NCI-H2081 treated with DMSO at 0.1 percent for 48 hours (cell line): Measurements from ENCODE around the gene ARRB2.
"Not testable (repeated sequence)": the region's sequence is repeated elsewhere in the genome, so short reads cannot be mapped to it uniquely, and the experiment has no call there.

Experiments used
- DNase-seq: peaks from one replicate; lab custom pipeline; 2025; lab: John Stamatoyannopoulos, UW

The ARRB2 gene

DNA sequence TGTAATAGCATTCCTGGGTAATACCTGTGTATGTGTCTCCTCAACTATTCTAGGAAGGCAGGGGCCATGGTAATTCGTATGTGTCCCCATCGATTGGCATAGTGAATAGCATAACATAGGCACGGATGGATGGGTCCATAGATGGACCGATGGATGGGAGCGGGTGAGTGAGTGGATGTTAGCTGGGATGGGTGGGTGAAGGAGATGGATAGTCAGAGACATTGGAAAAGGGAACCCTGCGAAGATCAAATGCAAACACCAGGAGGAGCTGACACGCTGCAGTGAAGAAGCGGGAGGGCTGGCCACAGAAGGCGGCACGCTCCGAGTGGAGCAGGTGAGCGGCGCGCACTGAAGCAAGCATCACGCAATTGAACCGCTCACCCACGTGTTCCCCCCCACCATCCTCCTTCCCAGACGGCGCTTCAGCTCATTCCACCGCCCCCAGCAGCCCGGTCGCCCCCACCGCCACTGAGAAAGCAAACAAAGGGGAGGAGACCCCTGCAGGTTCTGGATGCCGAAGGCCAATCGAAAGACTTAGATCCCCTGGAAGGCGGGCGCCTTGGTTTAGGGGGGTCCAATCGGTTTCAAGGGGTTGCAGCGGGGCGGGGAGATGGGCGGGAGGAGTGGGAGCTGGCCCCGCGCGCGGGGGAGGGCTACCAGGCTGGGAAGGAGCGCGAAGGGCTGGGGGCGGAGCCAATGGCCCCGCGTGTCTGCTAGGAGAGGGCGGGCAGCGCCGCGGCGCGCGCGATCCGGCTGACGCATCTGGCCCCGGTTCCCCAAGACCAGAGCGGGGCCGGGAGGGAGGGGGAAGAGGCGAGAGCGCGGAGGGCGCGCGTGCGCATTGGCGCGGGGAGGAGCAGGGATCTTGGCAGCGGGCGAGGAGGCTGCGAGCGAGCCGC is at the start of gene ARRB2:
Gene ARRB2 (plus strand): TSS at position 839 of the 899 bp plus-strand sequence. CDS start 90 bp downstream, outside the sequence.
- DNase-seq = peak; percentile 84

DNA sequence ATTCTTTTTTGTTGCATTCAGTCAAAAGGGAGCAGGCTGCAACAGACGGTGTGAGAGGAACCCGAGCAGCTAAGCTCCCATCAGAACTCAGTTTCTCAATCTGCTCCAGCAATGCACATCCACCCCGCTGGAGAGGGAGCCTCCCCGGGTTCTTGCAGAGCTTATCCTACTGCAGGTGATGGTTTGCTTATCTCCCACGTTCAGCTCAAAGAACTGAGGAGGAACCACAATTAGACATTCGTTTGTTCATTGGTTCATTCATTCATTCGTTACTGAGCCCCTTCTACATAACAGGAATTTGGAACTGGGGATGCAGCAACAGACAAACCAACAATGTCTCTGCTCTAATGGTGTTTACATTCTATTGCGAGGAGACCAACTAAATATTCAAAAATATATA is 46.7 kb upstream of the ARRB2 start:
- no peak for DNase-seq

DNA sequence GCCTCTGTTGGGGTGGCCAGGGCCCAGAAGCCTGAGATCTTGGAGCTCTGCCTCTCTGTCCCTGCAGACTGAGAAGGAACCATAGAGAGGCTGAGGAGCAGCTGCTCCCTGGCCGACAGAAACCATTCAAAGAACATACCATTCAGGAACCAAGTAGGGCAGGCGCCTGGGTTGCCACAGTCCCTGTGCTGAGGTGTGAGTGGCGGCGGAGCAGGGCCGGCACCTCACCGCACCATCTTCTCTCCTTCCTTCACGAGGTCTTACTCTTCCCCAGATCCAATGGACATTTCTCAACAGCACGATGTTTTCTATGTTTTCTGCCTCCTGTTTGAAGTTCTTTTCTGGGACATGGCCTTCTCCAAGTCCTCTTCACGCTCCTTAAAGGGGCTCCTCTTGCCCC is 46.2 kb upstream of the ARRB2 start:
- no peak for DNase-seq

DNA sequence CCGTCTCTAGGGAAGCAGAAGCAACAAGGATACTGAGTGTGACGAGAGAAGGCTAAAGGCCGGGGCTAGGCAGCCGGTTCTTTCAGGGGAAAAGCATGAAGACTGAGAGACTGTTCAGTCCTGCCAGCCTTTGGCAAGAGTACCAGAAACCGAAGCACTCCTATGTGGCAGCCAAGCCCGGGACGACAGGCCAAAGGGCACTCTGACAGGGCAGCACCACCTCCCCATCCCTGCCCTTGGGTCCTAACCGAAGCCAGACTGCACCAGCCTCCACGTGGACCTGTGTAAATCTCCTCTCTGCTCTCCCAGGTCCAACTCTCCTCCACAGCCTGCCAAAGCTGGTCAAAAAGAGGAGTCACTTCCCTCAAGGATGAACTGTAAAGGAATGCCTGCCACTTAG is 45.4 kb upstream of the ARRB2 start:
- no peak for DNase-seq

DNA sequence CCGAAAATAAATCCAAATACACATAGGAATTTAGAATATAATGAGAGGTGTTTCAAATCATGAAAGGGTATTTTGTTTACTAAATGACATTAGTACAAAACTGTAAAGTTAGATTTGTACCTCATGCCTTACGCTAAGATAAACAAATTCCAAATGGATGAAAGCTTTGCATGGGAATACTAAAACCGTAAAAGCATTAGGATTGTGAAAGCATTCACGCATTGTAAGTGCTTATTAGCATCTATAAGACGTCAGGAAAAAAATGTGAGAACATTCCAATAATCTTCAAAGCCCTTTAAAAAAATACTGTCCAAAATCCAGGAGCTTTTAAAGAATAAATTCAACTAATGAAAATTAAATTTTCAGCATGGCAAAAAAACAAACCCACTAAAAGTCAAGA is 44.1 kb upstream of the ARRB2 start:
- DNase-seq = no peak

DNA sequence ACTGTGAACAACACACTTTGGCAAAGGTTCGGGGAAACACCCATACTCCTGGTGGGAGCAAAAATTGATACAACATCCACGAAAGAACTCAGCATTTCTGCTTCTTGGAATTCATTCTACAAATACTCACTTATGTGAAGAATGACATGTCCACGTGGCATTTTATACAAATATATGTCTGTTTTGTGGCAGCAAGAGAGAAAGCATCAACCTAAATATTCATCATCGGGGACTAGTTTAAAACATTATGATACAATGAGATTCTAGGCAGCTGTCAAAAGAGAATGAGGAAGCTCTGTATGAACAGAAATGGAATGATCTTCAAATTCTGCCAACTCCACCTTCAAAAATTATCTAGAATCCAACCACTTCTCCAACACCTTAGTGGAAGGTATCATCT is 43.3 kb upstream of the ARRB2 start:
- no peak for DNase-seq

DNA sequence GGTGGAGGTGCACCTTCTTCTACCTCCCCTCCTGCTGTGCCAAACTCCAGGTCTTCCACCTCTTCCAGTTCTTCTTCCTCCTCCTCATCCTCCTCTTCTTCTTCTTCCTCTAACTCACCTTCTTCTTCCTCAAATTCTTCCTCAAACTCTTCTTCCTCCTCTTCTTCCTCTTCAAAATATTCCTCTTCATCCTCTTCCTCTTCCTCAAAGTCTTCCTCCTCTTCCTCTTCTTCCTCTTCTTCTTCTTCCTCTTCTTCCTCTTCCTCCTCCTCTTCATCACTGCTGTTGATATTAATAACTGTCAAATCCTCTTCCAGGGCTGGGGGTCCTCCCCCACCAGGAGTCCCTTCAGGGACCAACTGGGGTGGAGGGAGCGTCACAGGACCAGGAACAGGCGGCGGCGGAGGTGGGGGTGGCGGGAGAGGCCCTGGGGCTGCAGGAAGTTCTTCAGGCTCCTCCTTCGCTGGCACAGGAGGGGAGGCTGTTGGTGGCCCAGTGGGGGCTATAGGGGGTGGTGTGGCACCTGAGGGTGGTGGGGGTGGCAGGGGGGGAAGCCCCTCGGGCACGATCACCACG is 38.3 kb upstream of the ARRB2 start:
- DNase-seq = no peak

DNA sequence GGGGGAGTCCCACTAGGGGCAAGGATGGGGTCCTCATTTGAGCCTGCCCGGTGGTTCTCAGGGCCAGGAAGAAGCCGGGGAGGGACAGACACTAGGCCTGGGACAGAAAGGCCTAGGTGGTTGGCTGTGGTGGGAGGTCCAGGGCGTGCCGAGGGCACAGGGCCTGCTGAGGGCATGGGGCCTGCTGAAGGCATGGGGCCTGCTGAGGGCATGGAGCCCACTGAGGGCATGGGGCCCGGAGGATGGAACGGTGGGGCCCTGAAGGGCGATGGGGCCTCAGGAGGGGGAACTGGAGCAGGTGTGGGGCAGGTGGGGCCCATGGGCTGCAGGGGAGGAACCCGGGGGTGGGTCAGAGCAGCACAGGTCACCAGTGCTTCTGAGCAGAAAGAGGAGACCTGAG is 37.7 kb upstream of the ARRB2 start:
- no peak for DNase-seq

DNA sequence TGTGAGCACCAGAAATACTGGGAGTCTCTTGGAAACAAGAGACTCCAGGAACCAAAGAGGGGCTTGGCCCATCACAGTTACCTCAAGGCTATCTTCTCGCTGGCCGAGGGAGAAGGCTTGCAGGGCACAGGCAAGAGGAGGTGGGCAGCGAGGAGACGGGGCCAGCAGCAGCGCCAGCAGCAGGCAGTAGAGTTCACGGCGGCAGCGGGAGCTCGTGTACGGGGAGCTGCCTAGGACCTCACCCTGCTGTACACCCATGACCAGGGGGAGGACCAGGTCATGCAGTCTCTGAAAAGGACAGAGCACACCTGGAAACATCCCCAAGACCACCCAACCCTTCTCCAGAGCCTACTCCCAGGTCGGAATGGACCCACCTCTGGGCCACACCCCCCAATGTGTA is 37.3 kb upstream of the ARRB2 start:
- no peak for DNase-seq

DNA sequence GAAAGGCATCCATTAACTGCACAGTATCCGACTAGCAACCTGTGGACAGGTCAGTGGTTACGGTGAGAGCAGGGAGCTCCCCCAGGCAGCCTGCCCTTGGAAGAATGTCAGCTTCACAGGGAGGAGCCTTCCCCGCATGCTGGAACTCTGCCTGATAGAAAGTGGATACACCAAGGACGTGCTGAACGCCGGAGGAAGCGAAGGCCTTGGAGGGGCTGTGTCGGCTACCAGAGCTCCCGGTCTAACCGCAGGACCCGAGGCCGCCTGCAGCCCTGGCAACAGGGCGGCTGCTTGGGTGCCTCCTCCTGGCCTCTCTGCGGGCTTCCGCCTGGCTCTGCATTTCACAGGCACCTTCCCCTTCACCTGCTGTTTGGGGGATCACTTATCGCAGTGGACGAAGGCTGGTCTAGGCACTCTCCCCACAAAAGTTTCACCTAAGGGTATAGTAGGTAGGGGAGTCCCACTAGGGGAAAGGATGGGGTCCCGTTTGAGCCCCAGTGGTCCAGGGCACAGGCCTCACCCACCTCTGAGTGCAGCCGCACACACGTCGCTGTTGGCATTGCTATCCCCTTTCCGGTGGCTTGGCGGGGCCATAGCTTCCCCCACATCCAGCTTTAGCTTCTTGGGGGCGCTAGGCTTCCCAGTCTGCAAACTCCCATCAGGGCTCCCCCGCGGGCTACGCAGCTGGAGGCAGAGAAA is 36.3 kb upstream of the ARRB2 start:
- DNase-seq = no peak

DNA sequence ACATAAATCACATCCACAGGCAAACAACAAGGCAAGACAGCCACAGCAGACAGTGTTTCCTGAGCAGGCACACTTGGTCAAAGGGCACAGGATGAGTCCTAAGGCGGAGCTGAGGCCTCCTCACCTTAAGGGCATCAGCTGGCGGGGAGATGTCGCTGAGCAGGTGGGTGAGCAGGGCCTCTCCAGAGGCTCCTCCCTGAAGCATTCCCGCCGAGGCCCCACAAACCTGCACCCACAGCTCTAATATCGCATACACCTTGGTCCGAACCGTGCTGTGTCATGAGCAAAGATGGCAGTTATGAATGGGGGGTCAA is 35.8 kb upstream of the ARRB2 start:
- DNase-seq = no peak

DNA sequence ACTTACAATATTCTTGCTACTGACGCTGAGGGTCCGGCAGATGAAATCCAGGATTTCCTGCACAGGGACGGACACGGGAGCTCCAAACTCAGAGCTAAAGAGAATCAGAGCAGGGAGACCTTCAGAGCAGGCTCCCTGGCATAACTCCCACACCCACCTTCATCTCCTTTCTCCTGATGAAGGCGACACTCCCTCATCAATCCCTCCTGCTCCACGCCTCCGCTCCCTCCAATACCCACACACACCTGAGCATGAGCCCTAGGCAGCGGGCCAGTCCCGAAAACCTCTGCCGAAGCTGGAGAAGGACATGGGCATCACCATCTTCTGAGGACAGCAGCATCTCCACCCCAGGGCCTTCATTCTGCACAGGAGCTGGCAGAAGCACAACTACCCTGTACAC is 34.6 kb upstream of the ARRB2 start:
- DNase-seq = no peak

DNA sequence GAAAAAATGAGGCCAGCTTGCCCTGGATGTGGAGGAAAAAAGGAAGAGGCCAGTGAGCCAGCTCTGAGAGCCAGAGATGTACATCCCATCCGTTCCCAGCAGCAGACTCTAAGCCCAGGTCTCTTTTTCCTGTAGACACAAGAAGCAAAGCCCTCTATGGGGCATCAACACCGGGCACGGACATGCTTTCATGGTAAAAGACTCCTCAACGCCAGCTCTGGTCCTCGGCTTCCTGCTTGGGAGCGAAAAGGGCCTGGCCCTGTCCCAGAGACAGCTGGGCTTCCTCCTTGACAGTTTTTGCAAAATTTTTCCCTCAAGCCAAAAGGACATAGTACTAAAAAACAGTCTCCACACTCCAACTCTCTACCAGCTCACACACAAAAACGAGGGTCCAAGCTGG is 33.6 kb upstream of the ARRB2 start:
- DNase-seq = no peak

DNA sequence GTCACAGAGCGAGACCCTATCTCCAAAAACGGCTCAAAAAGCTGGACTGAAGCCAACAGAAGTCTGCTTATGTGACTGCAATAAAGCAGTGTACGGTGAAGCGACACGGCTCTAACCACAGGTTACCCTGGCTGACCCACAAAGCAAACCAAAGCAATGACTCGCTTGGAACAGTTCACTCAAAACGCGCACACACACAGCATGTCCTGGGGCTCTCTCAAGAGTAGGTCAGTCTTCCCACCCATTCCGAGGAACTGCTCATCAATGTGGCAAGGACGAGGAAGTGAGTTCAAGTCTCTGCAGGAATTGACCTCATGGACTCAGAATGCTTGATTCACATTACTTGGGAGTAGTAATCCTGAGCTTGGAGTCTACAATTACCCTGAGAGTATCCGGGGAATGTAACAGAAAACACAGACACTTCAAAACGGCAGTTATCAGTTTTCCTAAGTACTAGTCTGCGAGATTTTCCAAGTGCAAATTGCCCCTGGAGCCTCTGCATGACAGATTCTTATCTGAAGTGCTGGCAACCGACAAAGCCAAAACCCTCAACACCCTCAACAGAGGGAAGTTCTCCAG is 31.9 kb upstream of the ARRB2 start:
- DNase-seq = no peak

DNA sequence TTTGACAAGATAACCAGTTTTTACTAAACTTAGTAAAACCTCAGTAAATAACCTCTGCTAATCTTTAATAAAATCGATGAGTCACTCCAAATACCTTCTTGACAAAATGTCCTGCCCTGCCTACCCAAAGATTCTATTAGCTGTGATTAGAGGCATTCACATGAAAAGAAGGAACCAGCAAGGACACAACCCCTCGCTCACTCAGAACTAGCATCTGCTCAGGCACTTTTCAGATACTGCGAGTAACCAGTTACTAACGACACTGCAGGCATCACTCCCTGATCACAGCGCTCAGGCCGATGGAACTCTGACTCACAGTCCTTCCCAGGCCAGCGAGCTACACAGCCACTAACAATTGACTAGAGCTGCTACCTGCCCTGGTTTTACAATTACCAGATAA is 30.8 kb upstream of the ARRB2 start:
- DNase-seq = no peak

DNA sequence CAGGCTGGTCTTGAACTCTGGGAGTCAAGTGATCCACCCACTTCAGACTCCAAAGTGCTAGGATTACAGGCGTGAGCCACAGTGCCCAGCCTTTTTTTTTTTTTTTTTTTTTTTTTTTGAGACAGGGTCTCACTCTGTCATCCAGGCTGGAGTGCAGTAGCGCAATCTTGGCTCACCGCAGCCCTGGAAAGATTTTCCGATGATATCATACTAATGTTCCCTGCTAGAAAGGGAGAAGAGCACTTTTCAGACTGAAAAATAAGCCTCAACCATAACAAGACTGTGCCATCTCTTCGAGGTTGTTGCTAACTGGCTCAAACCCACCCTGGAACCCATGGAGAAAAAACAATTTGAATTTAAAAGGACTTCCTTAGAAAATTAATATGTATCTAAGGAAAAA is 26.7 kb upstream of the ARRB2 start:
- not testable (repeated sequence) for DNase-seq

DNA sequence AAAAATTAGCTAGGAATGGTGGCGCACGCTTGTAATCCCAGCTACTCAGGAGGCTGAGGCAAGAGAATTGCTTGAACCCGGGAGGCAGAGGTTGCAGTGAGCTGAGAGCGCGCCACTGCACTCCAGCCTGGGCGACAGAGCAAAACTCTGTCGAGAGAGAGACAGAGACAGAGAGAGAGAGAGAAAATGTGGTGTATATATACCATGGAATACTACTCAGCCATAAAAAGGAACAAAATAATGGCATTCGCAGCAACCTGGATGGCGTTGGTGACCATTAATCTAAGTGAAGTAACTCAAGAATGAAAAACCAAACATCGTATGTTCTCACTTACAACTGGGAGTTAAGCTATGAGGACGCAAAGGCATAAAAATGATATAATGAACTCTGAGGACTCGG is 20.6 kb upstream of the ARRB2 start:
- not testable (repeated sequence) for DNase-seq

DNA sequence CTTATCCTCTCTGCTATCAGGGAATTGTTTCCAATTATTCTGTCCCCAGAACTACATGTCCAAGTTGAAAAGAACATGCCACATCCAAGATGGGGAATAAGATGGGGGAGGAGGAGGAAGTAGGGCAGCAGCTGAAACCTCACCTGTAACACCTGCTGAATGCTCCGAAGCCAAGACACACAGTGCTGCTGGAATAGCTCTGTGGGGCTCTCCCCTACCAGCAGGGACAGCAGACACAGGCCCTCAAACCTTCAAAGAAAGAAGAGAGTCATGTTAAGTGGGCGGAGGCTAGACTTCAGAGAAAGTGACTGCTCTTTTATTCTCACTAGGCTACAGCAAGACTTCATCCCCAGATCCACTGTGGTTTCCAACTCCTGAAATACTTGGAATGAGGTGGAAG is 19.7 kb upstream of the ARRB2 start:
- no peak for DNase-seq

DNA sequence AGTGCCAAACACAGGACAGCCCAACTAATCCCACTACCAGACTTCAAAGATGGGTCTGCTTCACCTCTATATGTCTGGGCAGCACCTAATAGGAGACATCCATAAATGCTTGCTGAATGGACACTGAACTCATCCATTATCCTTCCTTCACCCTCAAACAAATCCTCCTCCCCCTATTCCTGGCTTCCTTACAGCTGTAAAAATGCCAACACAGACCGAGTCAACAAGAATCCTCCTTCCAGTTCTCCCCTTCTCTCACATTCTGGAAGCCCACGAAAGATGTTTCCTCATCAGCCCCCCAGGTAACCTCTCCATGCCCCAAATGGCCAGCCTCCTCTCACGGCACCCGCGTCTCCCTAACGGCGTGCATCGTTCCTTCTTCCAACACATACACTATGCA is 18.7 kb upstream of the ARRB2 start:
- no peak for DNase-seq

DNA sequence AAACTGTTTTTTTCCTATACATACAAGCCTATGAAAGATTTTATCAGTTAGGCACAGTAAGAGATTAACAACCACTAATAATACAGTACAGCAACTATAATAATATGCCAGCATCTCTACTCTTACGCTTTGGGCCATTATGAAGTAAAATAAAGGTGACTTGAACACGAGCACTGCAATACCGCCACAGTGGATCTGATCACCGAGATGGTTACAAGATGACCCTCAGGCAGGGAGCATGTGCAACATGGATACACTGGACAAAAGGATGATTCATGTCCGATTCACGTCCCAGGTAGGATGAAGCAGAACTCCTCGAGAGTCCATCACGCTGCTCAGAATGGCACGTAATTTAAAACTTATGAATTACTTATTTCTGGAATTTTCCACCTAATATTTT is 17.0 kb upstream of the ARRB2 start:
- no peak for DNase-seq

DNA sequence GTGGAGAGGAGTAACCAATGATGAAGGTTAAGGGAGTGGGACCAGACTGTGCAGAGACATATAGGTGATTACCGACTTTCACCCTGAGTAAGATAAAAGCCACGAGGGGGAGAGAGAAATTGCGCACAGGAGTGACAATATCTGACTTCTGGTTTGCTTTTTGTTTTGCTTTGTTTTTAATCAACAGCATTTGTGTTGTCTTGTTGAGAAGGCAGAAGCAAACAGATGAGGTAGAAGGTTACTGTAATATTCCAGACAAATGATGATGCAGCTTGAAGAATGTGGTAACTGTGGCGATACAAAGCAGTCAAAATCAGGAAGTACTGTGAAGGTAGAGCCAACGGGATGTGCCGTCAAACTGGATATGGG is 14.0 kb upstream of the ARRB2 start:
- DNase-seq = no peak

DNA sequence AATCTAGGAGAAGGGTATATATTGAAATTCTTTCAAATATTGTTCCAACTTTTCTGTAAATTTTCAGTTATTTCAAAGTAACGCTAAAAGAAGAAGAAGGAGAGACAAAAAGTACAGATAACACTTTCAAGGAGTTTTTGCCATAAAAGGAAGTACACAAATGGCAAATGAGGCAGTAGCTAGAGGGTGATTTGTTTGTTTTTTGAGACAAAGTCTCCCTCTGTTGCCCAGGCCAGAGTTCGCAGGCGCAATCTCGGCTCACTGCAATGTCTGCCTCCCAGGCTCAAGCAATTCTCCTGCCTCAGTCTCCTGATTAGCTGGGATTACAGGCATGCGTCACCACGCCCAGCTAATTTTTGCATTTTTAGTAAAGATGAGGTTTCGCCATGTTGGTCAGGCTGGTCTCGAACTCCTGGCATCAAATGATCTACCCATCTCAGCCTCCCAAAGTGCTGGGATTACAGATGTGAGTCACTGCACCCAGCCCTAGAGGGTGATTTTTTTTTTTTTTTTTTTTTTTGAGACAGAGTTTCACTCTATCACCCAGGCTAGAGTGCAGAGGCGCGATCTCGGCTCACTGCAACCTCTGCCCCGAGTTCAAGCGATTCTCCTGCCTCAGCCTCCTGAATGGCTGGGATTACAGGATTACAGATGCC is 10.9 kb upstream of the ARRB2 start:
- DNase-seq = not testable (repeated sequence)

DNA sequence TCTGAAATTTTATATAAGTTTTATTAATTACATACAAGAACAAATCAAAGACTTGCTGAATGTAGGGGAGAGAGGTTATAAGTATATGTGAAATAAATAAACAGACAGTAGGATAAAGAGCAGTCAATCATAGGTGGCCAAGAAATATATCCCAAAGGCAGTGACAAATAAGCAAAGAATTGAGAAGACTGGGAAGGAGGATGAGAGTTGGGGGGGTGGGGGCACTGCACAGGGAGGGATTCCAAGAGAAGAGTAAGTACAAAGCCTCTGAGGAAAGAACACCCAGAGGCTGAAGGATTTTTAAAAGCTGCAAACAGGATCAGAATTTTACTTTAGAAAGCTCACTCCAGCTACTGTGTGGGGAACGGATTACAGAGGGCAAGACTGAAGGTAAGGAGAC is 9.3 kb upstream of the ARRB2 start:
- DNase-seq = no peak
